GM21737 (cell line): ENCODE data around the gene MARF1.
"Not testable (repeated sequence)": the region's sequence is repeated elsewhere in the genome, so short reads cannot be mapped to it uniquely, and the experiment has no call there.

Experiments used
- ATAC-seq: cut with Tn5 transposase; IDR thresholded peaks from one replicate; pipeline ENCODE4 v1.9.1; 2021; ENCODE audit warnings: mild to moderate bottlenecking, moderate library complexity; ENCODE audit not compliant: unreplicated experiment

The MARF1 gene

DNA sequence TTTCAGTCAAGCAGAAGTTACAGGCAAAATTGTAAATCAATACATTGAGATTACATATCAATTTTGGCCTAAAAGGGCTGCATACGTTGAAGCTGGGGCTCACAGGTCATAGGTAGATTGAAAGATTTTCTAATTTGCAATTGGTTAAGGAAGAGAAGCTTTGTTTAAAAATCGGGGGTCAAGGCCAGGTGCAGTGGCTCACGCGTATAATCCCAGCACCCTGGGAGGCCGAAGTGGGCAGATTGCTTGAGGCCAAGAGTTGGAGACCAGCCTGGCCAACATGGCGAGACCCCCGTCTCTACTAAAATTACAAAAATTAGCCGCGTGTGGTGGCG lies 68.4 kb downstream of the MARF1 start:
- no peak for ATAC-seq

DNA sequence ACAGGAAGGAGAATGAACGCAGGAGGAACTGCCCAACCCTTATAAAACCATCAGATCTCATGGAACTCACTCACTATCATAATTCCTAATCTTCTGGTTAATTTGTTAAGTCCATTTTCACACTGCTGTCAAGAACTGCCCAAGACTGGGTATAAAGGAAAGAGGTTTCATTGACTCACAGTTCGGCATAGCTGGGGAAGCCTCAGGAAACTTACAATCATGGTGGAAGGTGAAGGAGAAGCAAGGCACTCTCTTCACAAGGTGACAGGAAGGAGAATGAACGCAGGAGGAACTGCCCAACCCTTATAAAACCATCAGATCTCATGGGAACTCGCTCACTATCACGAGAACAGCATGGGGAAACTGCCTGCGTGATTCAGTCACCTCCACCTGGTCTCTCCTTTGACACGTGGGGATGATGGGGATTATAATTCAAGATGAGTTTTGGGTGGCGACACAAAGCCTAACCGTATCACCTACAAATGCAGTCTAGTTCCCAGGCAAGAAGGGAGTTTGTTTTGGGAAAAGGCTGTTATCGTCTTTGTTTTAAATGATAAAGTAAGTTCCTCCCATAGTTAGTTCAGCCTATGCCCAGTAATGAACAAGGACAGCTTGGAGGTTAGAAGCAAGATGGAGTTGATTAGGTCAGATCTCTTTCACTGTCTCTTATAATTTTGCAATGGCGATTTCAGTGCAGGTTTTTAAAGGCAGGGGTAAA lies 68.9 kb downstream of the MARF1 start:
- not testable (repeated sequence) for ATAC-seq

DNA sequence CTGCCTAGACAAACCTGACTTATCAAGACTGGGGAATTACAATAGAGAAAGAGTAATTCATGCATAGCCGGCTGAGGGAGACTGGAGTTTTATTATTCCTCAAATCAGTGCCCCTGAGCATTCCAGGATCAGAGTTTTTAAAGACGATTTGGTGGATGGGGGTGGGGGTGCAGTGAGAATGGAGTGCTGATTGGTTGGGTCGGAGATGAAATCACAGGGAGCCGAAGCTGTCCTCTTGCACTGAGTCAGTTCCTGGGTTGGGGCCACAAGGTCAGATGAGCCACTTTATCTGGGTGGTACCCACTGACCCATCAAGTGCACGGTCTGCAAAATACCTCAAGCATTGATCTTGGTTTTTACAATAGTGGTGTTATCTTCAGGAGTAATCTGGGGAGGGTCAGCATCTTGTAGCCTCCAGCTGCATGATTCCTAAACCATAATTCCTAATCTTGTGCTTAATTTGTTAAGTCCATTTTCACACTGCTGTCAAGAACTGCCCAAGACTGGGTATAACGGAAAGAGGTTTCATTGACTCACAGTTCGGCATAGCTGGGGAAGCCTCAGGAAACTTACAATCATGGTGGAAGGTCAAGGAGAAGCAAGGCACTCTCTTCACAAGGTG lies 69.6 kb downstream of the MARF1 start:
- ATAC-seq = no peak

DNA sequence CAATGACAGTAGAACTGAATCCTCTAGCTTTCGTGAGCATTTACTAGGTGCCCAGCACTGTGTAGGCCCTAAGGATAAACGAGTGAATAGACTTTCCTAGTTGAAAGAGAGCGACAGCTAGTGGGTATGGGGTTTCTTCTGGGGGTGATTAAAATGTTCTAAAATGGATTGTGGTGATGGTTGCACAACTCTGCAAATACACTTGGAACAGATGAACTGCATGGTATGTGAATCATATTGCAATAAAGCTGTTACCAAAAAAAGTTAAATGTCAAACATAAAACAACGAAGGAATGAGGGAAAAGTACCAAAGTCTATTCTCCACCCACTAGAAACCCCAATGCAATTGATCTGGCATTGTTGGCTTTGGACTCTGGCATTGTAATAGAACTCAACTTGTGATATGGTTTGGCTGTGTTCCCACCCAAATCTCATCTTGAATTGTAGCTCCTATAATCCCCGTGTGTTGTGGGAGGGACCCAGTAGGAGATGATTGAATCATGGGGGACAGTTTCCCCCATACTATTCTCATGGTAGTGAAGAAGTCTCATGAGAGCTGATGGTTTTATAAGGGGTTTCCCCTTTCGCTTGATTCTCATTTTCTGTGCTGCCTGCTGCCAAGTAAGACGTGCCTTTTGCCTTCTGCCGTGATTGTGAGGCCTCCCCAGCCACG lies 70.5 kb downstream of the MARF1 start:
- ATAC-seq = no peak

DNA sequence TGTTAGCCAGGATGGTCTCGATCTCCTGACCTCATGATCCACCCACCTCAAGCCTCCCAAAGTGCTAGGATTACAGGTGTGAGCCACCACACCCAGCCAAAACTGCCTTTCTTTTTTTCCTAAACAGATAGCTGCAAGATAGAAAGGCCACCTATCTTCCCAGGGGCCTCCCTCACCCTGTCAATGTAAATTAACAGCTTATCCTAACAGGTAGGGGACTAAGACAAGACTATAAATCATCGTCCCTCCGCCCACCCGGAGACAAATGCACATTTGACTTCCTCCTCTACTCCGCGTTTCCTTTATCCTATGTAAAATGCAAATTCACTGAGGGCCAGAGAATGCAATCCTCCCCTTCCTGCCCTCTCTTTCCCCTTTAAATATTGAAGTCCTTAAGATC lies 71.4 kb downstream of the MARF1 start:
- no peak for ATAC-seq

DNA sequence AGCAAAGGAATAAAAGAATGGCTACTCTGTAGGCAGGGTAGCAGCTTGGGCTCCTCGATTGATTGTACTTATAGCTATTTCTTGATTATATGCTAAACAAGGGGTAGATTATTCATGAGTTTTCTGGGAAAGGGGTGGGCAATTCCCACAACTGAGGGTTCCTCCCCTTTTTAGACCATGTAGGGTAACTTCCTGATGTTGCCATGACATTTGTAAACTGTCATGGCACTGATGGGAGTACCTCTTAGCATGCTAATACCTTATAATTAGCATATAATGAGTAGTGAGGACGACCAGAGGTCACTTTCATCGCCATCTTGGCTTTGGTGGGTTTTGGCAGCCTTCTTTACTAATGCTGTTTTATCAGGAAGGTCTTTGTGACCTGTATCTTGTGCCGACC lies 72.3 kb downstream of the MARF1 start:
- ATAC-seq = not testable (repeated sequence)

DNA sequence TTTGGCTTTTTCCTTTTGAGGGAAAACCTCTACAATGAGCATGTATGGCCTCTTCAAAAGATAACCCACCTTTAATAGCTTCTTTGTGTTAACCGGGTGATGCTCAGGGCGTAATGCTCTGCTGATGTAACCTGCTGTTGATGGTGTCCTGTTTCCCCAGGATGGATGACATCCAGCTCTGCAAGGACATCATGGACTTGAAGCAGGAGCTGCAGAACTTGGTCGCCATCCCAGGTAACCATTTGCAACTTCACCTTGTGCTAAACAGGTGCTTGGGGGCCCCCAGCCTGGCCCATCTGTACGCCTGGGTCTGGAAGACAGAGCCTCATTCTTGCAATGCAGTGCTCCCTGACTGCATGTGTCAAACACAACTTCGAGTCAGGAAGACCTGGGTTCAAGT lies 75.1 kb downstream of the MARF1 start:
- ATAC-seq = no peak

DNA sequence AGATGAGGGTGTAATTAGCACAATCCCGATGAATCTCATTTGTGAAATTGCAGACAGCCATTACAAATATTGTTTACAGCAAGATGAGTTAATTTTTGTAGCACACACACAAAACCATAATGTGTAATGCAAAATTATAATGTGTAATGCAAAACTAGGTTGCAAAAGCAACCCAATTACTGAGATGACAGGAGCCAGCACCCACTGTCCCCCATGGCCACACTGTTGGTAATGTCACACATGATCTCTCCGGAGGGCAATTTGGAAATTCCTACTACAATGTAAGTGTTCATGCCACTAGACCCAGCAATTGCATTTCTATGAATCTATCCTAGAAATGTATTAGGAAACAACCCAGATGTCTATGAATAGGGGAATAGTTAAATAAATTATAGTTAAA lies 76.9 kb downstream of the MARF1 start:
- ATAC-seq = no peak

DNA sequence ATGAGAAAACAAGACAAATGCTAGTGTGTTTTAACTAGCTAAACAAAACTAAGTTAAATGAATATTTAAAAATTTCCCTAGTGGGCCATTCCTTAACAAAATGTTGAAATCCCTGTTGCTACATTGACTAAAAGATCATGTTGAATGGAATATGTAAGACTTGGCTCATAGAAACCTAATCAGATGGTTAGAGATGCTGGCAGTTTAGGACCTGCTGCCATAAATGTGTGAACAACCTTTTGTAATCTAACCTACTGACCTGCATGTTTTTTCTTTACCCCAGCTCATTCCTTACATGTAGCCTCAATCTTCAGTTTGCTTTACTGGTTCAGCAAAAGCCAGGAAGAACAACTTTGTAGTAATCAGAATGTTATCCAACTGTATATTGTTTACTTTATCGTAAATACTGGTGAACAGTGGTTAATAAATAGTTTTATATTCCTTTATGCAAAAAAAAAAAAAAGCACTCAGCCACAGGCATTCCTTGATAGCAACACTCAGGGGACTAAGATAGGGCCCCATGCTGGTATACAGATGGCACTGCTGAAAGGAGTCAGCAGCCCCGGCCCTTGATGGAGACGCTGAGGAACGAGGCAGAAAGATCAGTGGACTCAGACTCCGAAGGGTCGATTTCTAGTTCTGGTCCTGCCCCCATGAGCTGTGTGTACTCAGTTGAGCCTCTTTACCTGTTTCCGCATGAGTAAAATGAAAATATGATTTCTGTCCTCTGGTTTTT lies 78.2 kb downstream of the MARF1 start:
- ATAC-seq = no peak

DNA sequence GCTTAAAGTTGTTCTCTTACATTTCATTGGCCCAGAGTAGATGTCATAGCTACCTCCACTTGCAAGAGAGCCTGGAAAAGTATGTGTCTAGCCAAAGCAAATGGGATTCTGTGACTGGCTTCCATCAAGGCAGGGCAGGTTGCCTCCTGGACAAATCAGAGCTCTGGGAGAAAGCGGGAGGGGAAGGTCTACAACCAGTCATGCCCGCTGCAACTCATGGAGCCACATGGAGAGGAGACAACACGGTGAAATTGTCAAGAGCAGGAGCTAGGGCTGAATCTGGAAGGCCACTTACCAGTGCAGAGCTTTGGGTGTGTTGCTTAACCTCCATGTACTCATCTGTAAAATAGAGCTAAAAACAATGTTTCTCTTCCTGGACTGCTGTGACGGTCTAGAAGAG lies 83.8 kb downstream of the MARF1 start:
- no peak for ATAC-seq

DNA sequence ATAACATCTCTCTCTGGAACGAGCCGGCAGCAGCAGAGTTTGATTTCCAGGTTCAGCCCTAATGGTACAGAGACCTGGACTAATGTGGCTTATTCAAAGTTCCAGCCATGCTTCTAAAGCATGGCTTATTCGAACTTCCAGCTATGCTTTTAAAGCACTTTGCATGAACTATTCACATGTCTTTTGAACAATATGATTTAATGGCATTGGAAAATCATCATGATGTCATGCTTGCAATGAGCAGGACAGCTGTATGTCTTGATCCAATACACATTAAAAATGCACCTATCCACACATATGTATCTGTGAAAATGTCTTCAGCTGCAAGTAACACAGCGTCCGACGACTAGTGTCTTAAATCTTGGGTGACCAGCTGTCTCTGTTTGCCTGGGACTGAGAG lies 85.7 kb downstream of the MARF1 start:
- no peak for ATAC-seq

DNA sequence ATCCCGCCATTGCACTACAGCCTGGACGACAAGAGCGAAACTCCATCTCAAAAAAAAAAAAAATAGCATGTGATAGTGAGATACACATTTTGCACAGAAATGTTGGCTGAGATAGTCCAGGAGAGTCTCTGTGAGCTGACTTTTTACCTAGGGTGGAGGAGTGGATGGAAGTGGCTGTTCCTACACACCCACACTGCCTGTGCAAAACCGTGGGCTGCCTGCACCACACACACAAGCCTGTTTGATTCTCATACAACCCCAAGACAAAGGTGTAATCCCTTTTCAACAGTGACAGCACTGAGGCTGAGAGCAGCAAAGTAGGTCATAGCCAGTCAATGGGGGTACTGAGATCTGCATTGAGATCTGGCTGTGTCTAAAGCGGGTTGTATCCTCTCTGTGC lies 86.8 kb downstream of the MARF1 start:
- ATAC-seq = no peak

DNA sequence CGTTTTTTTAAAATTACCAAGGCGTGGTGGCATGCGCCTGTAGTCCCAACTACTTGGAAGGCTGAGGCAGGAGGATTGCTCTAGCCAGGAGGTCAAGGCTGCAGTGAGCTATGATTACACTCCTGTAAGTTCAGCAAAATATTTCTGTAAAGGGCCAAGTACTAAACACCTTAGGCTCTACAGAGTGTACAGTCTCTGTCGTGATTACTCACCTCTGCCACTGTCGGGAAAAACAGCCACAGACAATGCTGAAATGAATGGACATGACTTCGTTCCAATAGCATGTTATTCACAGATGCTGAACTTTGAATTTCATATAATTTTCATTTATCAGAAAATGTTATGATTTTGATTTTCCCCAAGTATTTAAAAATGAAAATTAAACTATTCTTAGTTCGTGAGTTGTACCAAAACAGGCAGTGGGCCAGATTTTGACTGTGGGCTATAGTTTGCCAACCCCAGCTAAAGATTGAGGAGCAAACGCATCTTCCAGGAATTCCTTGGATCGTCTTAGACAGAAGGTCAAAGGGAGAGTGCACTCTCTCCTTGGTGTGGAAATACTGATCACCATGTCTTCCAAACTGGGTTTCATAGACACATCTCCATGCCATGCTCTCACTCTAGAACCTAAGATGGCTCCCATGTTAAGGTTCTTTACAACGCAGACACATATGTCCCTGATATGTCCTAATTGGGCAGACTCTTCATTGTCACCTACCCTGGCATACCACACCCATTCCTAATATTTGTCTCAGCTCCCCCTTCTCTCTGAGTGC lies 89.5 kb downstream of the MARF1 start:
- no peak for ATAC-seq

DNA sequence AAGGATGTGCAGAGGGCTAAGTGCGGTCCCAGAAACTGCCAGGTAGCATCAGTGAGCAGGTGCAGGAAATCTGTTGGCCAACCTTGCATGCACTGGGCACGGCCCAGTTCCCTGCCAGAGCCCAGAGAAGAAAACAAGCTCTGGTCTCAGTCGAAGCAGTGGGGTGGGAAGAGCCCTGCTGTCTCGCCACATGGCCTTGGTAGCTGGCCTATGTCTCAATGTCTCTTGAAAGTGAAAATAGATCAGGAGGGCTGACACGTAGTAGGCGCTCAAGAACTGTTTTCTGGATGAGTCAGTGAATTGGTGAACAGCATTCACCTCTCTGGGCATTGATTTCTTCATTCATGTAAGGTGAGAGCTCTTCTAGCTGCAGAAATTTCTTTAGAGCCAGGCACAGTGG lies 90.4 kb downstream of the MARF1 start:
- no peak for ATAC-seq

DNA sequence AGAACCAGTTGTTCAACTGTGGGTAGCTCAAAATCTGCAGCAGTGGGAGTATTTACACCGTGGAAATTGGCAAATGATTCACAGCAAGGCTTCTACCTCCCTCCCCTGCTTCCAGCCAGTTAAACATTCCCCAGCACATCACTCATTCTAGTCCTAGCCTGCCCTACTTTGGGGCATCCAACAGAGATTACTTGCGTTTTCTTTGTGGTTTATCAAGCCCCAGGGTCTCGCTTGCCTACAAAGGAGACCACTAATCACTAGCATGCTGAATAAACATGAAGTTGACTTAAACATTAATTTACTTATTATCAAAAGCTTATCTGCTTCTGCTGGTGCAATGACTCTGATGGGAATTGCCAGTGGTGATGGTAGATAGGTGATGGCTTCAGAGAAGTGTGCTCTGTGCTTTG lies 94.5 kb downstream of the MARF1 start:
- ATAC-seq = no peak

DNA sequence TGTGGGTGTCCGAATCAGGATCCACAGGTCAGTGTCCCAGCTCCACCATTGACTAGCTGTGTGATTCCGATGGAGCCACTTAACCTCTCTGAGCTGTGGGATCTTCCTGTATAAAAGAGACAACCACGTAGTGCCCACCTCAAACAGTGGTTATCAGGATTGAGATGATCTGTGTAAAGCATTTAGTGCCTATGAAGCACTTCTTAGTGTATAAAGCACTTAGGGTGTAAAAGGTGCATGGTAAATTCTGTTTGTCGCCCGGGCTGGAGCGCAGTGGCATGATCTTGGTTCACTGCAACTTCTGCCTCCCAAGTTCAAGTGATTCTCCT lies 95.2 kb downstream of the MARF1 start:
- ATAC-seq = no peak

DNA sequence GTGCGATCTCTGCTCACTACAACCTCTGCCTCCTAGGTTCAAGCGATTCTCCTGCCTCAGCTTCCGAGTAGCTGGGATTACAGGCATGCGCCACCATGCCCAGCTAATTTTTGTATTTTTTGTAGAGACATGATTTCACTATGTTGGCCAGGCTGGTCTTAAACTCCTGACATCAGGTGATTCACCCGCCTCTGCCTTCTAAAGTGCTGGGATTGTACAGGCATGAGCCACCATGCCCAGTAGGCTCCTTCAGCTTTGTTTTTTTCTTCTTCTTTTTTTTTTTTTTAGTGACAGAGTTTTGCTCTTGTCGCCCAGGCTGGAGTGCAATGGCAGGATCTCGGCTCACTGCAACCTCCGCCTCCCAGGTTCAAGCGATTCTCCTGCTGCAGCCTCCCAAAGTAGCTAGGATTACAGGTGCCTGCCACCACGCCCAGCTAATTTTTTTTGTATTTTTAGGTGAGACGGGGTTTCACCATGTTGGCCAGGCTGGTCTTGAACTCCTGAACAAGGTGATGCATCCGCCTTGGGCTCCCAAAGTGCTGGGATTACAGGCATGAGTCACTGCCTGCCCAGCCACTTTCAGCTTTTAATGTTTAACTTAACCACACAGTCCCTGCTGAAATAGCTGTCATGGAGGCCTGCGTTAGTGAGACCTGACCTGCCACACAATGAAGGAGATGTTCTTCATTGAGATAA lies 95.7 kb downstream of the MARF1 start:
- not testable (repeated sequence) for ATAC-seq

DNA sequence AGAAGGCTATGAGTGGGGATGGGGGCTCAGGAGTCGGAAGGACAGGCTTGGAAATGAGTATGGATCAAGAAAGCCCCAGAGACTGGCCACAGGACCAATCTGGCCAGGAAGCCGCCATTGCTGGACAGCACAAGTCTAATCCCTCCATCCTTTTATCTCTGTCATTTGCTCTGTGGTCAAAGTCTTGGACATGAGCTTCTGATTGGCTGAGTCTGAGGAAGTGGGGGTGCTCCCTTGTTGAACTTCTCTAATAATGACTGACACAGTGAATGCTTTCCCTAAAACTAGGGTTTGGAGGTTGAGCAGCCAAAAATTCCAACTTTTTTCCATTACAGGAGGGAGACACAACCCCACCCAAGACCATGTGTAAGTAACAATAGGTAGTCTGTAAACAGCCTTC lies 97.4 kb downstream of the MARF1 start:
- no peak for ATAC-seq

DNA sequence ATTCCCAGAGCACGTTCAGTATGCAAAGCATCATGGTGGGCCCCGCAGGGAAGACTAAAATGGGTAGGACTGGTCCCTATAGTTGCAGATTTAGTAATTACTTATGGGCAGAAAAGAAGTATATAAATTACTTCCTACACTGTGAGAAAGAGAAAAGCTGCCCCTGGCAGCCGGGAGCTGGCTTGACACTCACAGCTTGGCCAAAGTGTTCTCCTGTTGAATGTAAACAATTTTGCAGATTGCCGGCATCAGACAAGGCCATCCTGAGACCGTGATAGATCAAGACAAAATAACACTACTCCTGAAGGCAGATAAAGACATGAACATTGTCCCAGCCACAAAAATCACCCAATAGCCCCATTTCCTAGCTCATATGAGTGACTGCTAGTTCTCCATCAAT lies 98.5 kb downstream of the MARF1 start:
- ATAC-seq = no peak
